Astrocyte (in vitro differentiated cells and primary cell): ENCODE data around the gene PRDM11.

Experiments
- CTCF ChIP-seq: IDR thresholded peaks from 2 replicates; pipeline ENCODE4 v1.5.1; 2011; ENCODE audit warnings: low read depth, mild to moderate bottlenecking, inconsistent platforms, low read length, moderate library complexity; ENCODE audit not compliant: insufficient read depth
- EZH2 ChIP-seq: IDR thresholded peaks from 2 replicates; pipeline ENCODE4 v1.6.1; 2012; ENCODE audit warnings: mild to moderate bottlenecking, low read length, inconsistent platforms; ENCODE audit not compliant: insufficient read depth

GRCh38 chr11:45170484-45170883, 24.0 kb downstream of the PRDM11 start:
- TF ChIP-seq CTCF = no peak
- no peak for TF ChIP-seq EZH2
